T47D (cell line): ENCODE measurements around the gene TMEM63B.
"Not testable (repeated sequence)": the region's sequence is repeated elsewhere in the genome, so short reads cannot be mapped to it uniquely, and the experiment has no call there.

Experiments used
- DNase-seq, 2 experiments: peaks; one replicate each; pipeline versions ENCODE4 v3.0.0 to v3.0.0-alpha.2; 2011 to 2012; ENCODE audit warnings: low read depth in 1 of 2, low spot score in 1 of 2
- JUND ChIP-seq: IDR thresholded peaks from 2 replicates; pipeline ENCODE4 v1.6.1; 2012; ENCODE audit warnings: low read depth
- in situ Hi-C: cut with HindIII; loops from 2 replicates; pipeline ENCODE4 v1.10.0; 2016; ENCODE audit warnings: low sequenced_read_pairs, low pct_unique_long_range_greater_than_20kb

Gene TMEM63B

GRCh38 chr6:44087623-44088022, 39.7 kb upstream of the TMEM63B start:
- DNase-seq = no peak
- in situ Hi-C loops = no loop called here
- no peak for TF ChIP-seq JUND

- no peak for TF ChIP-seq JUND
- in situ Hi-C loops = no loop called here
- DNase-seq = no peak
Measured at GRCh38 chr6:44088827-44089590, 38.3 kb upstream of the TMEM63B start.

GRCh38 chr6:44090465-44090864, 36.9 kb upstream of the TMEM63B start:
- TF ChIP-seq JUND = no peak
- in situ Hi-C loops = no loop called here
- DNase-seq = no peak

- in situ Hi-C loops = not testable (repeated sequence)
Measured at GRCh38 chr6:44091356-44091755, 36.0 kb upstream of the TMEM63B start.

GRCh38 chr6:44091981-44092884, 35.1 kb upstream of the TMEM63B start:
- TF ChIP-seq JUND = no peak
- no peak for DNase-seq
- in situ Hi-C loops = no loop called here

More at GRCh38 chr6:44091356-44091755, 36.0 kb upstream of the TMEM63B start:
- not testable (repeated sequence) for DNase-seq

- TF ChIP-seq JUND = no peak
- no peak for DNase-seq
- in situ Hi-C loops = no loop called here
Measured at GRCh38 chr6:44093066-44093465, 34.3 kb upstream of the TMEM63B start.

- TF ChIP-seq JUND = no peak
- no peak for DNase-seq
- in situ Hi-C loops = no loop called here
Measured at GRCh38 chr6:44093750-44094402, 33.5 kb upstream of the TMEM63B start.

GRCh38 chr6:44094403-44095242, 32.7 kb upstream of the TMEM63B start:
- DNase-seq = no peak
- TF ChIP-seq JUND = no peak
- in situ Hi-C loops = no loop called here

- DNase-seq, in situ Hi-C loops: not testable (repeated sequence)
Measured at GRCh38 chr6:44095243-44095623, 32.1 kb upstream of the TMEM63B start.

- no peak for TF ChIP-seq JUND
- in situ Hi-C loops = no loop called here
- peak; percentile 73 to 85 for DNase-seq
Measured at GRCh38 chr6:44096612-44097011, 30.7 kb upstream of the TMEM63B start.

- DNase-seq = no peak
- in situ Hi-C loops = no loop called here
- TF ChIP-seq JUND = no peak
Measured at GRCh38 chr6:44097782-44098317, 29.5 kb upstream of the TMEM63B start.

GRCh38 chr6:44099192-44099591, 28.2 kb upstream of the TMEM63B start:
- no peak for DNase-seq
- no peak for TF ChIP-seq JUND
- in situ Hi-C loops = no loop called here
